Activated T-helper 1 cell treated with anti-CD3 and anti-CD28 coated beads, Interleukin-2, amount 50 U/mL, for 16 hours (primary cell): ENCODE data around the gene LUC7L.
"Not testable (repeated sequence)": the region's sequence is repeated elsewhere in the genome, so short reads cannot be mapped to it uniquely, and the experiment has no call there.

Source experiments
- DNase-seq, 2 donors: peaks; one replicate each; pipeline ENCODE4 v3.0.0-alpha.2; 2020; ENCODE audit warnings: low read depth in 1 of 2, low spot score in 1 of 2

Gene LUC7L

GRCh38 chr16:167122-167690, 62.0 kb downstream of the LUC7L start:
- DNase-seq, result no peak

- DNase-seq, result no peak
Observed at GRCh38 chr16:166375-167121, 62.7 kb downstream of the LUC7L start.

GRCh38 chr16:165539-166374, 63.5 kb downstream of the LUC7L start, which contains the start of gene HBM:
TSS of gene HBM (plus strand) at chr16:165978. CDS start at chr16:165998, 20 bp downstream.
- DNase-seq, result no peak

- no peak for DNase-seq
Observed at GRCh38 chr16:164827-165538, 64.3 kb downstream of the LUC7L start.

DNA sequence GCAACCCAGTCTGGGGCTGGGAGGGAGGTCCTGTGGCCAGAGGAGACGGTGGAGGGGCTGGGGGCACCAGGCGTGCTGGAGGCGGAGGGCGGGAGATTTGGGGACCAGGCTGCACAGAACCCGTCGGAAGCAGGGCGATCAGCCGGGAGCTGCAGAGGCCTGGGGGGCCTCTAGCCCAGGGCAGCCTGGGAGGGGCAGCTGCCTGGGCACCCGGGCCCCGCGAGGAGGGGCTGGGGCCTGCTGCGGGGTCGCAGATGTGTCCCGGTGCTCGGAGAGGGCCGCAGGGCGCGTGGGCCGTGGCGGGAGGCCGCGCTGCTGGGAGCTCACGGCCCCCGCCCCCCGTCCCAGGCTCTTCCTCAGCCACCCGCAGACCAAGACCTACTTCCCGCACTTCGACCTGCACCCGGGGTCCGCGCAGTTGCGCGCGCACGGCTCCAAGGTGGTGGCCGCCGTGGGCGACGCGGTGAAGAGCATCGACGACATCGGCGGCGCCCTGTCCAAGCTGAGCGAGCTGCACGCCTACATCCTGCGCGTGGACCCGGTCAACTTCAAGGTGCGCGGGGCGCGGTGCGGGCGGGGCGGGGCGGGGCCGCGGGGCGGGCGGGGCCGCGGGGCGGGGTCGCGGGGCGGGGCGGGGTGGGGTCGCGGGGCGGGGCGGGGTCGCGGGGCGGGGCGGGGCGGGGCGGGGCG, 65.0 kb downstream of the LUC7L start:
- DNase-seq, result not testable (repeated sequence)

DNA sequence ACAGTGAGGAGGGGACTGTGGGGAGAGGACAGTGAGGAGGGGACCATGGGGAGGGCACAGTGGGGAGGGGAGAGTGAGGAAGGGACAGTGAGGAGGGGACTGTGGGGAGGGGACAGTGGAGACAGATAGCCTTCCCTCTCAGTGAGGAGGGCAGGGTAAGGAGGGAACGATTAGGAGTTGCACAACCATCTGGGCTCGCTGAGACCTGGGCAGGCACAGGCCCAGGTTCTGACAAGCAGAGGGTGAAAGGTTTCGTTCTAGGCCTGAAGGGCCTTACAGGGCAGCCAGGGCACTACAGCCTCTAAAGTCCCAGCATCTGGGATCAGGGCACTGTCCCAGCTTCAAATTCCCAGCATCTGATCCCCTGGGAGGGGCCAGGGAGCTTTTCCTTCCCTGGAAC, 65.6 kb downstream of the LUC7L start:
- DNase-seq, result not testable (repeated sequence)

DNA sequence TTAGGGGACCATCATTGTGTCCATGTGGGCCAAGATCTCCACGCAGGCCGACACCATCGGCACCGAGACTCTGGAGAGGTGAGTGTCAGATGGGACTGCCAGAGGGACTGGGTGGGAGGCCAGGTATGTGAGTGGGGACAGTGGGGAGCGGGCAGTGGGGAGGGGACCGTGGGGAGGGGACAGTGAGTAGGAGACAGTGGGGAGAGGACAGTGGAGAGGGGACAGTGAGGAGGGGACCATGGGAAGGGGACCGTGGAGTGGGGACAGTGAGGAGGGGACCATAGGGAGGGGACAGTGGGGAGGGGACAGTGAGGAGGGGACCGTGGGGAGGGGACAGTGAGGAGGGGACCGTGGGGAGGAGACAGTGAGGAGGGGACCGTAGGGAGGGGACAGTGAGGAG, 66.1 kb downstream of the LUC7L start:
- not testable (repeated sequence) for DNase-seq

- DNase-seq, result no peak
Observed at GRCh38 chr16:162271-162991, 66.8 kb downstream of the LUC7L start.

- no peak for DNase-seq
Observed at GRCh38 chr16:160691-161190, 68.5 kb downstream of the LUC7L start.

GRCh38 chr16:160242-160641, 69.0 kb downstream of the LUC7L start:
- not testable (repeated sequence) for DNase-seq

- DNase-seq, result no peak
Observed at GRCh38 chr16:159136-159849, 70.0 kb downstream of the LUC7L start.

DNA sequence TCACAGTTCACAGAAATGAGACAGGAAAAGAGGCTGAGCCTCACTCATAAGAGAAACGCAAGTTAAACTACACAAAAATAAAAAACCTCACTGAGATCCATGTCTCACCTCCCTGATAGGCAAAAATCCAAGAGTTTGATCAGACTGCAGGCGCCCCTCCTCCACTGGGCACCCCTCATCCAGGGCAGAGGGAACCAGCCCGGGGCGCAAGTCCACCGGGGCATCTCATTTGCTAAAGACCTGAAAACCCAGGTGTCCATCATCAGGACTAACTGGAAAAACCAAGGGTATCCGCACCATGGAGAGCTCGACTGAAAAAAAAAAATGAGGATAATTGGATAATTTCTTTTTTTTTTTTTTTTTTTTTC, 74.2 kb downstream of the LUC7L start:
- no peak for DNase-seq

- DNase-seq, result no peak
Observed at GRCh38 chr16:154217-155030, 74.8 kb downstream of the LUC7L start.

- not testable (repeated sequence) for DNase-seq
Observed at GRCh38 chr16:153550-154216, 75.6 kb downstream of the LUC7L start.

- not testable (repeated sequence) for DNase-seq
Observed at GRCh38 chr16:153129-153521, 76.1 kb downstream of the LUC7L start.

GRCh38 chr16:152141-153128, 76.8 kb downstream of the LUC7L start, which contains the start of gene HBZ:
TSS of gene HBZ (plus strand) at chr16:152644. CDS start at chr16:152910, 266 bp downstream.
- DNase-seq, result no peak
